Stimulated activated CD4-positive, alpha-beta T cell treated with anti-CD3 and anti-CD28 coated beads, Interleukin-4, amount 100 ng/mL, for 48 hours (primary cell): ENCODE results near the gene FBXW9.
"Not testable (repeated sequence)": the region's sequence is repeated elsewhere in the genome, so short reads cannot be mapped to it uniquely, and the experiment has no call there.

Experiments
- DNase-seq, 2 donors: peaks; one replicate each; pipeline ENCODE4 v3.0.0-alpha.2; 2020; ENCODE audit warnings: low read depth in 2 of 2

Gene FBXW9

GRCh38 chr19:12696366-12697335, at the start of gene FBXW9:
Gene FBXW9 (minus strand): TSS chr19:12696631. CDS start chr19:12696581, 50 bp downstream.
- DNase-seq, result peak; percentile 95 to 99

GRCh38 chr19:12745166-12745897, 48.9 kb upstream of the FBXW9 start:
- DNase-seq, result no peak

DNA sequence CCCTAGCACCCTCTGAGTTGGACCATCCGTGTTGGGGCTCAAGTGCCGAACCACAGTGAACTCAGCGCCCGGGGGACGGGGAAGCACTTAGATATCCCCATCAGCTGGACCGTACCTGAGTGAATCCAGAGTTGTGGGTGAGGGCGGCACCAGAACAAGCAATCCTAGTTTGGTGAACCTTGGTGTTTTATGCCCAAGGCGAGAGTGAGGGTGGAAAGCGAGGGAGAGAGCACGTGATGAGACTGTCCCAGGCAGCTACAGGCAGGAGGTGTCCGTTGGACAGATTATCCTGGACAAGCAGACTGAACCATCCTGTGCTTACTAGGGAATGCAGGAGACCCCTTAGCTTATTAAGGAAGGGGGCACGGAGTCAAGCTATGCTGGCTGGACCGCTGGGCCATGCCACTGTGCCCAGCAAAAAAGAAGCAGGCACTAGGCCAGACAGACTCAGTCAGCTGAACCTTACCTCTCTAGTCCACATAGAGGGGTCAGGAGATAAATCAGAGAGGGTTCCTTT, 41.5 kb upstream of the FBXW9 start:
- DNase-seq, result no peak

- DNase-seq, result peak; percentile 69 to 77
Observed at GRCh38 chr19:12736995-12737834, 40.8 kb upstream of the FBXW9 start, which contains the start of gene GET3. Gene GET3 (plus strand): TSS chr19:12737497. CDS start chr19:12737506, 9 bp downstream.

DNA sequence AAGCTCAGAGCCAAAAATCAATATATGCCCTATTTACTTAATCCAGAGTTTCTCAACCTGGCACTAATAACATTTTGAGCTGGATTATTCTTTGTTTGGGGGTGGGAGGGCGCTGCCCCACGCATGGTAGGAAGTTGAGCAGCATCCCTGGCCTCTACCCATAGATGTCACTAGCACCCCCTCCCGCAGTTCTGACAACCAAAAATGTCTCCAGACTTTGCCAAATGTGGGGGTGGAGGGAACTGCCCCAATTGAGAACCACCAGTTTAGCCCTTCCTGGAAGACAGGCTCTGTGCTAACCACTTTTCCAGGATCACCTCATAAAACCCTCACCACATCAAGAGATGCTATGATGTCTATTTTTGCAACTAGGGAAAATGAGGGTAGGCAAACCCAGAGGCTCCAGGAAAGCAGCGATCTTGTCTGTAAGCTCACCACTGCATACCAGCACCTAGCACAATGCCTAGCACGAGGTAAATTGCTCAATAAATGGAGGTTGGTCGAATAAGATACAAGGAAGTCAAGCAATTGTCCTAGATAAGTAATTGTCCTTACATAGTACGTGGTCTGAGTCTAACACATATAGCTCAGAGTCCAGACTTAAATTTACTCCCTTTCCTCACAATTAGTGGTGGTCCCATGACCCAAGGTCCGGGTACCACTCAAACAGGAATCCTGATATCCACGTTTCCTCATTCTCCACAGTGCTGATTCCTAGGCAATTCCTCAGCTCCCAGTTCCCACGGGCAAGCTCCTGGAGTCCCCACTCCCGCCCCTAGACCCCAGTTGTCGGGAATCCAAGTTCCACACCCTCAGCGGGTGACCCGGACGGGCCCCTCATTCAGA, 37.2 kb upstream of the FBXW9 start:
- peak in 1 of 2 donors; percentile 41 for DNase-seq

GRCh38 chr19:12731337-12731736, 34.9 kb upstream of the FBXW9 start:
- no peak for DNase-seq

DNA sequence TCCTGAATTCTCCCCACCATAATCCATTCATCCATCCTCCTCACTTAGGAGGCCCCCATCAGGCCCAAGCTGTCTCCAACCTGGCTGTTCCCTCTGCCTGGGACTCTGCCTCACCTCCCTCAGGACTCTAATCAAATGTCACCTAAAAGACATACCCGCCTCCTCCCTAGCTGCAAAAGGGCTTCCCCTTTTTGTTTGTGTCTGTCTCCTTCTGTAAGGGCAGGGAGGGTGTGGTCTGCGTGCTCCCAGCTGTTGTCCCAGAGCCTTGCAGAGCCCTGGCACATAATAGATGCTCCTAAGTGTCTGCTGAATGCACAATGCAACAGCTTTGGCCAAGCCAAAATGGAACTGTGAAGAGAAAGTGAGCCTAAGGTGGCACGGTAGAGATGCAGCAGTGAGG, 33.6 kb upstream of the FBXW9 start:
- no peak for DNase-seq

DNA sequence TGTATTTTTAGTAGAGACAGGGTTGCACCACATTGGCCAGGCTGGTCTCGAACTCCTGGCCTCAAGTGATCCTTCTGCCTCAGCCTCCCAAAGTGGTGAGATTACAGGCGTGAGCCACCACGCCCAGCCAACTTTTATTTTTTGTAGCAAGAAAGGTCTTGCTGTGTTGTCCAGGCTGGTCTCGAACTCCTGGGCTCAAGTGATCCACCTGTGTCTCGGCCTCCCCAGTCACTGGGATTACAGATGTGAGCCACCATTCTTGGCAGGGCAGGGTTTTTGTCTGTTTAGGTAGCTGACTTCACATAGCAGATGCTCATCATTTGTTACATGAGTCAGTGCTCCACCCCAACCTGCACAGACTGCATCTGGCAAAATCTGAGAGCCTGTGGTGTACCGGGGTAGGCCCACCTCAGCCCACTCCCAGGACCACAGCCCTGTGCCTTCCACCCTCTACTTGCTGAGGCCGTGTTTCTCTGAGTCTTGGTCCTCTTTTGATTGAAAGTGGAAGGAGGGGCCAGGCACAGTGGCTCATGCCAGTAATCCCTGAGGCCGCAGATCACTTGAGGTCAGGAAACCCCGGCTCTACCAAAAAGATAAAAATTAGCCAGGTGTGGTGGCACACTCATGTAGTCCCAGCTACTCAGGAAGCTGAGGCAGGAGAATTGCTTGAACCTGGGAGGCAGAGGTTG, 31.5 kb upstream of the FBXW9 start:
- DNase-seq, result no peak

DNA sequence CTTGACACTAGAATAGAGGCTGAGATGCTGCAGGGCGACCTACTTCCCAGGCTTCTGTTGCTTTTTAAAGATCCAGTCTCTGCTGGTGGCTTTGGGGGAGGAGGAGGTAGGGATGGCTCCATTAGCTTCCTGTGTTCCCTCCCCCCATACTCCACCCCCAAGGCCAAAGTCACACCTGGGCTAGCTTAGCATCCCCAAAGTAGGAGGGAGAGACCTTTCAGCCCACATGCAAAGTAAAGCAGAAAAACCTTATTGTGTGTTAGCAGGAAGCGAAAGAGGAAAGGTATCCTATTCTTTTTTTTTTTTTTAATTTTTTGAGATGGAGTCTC, 30.5 kb upstream of the FBXW9 start:
- DNase-seq, result no peak

GRCh38 chr19:12725612-12726011, 29.2 kb upstream of the FBXW9 start:
- DNase-seq, result not testable (repeated sequence)

GRCh38 chr19:12723641-12724426, 27.4 kb upstream of the FBXW9 start, which contains the start of gene TNPO2:
Gene TNPO2 (minus strand): TSS chr19:12723932. CDS start chr19:12720977, 2,955 bp downstream.
- peak; percentile 67 to 73 for DNase-seq

DNA sequence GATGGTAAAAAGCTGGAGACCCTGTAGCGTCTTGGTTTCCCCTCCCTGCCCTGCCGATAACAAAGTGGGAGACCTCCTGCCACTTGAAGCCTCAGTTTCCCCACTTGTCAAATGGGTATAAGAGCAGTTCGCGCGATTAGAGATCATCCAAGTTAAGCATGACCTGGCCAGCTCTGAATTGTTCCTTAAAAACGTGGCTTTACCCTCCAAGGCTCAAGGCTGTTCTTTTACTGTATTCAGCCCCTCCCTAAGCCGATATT, 26.9 kb upstream of the FBXW9 start:
- no peak for DNase-seq

- peak; percentile 83 to 92 for DNase-seq
Observed at GRCh38 chr19:12722566-12723380, 26.3 kb upstream of the FBXW9 start.

GRCh38 chr19:12721656-12722565, 25.5 kb upstream of the FBXW9 start:
- DNase-seq, result peak in 1 of 2 donors; percentile 45

GRCh38 chr19:12720851-12721655, 24.6 kb upstream of the FBXW9 start:
- DNase-seq, result no peak

- no peak for DNase-seq
Observed at GRCh38 chr19:12720296-12720695, 23.9 kb upstream of the FBXW9 start.

- DNase-seq, result no peak
Observed at GRCh38 chr19:12715929-12716328, 19.5 kb upstream of the FBXW9 start.
